SK-N-SH treated with all-trans-retinoic acid at 6 μM for 48 hours (cell line): ENCODE data around the gene ZBTB49.

Experiments used
- CREB5 ChIP-seq: fragments of 250-450 bp; sonication (Bioruptor Pico); IDR thresholded peaks from 2 replicates; pipeline ENCODE4 v1.5.1; 2020; ENCODE audit warnings: low read depth, mild to moderate bottlenecking, moderate library complexity
- ESRRG ChIP-seq: fragments of 250-450 bp; sonication (Bioruptor Pico); IDR thresholded peaks from 2 replicates; pipeline ENCODE4 v1.6.1; 2021; ENCODE audit warnings: mild to moderate bottlenecking
- GLIS3 ChIP-seq: fragments of 250-450 bp; sonication (Bioruptor Pico); IDR thresholded peaks from 2 replicates; pipeline ENCODE4 v1.5.0; 2020; ENCODE audit warnings: mild to moderate bottlenecking, moderate library complexity
- ZC3H10 ChIP-seq: fragments of 250-450 bp; sonication (Bioruptor Pico); IDR thresholded peaks from 2 replicates; pipeline ENCODE4 v1.5.1; 2021; ENCODE audit warnings: mild to moderate bottlenecking, moderate library complexity
- ZNF70 ChIP-seq: fragments of 450-650 bp; formaldehyde crosslinking; IDR thresholded peaks from 2 replicates; pipeline ENCODE4 v1.5.0; 2020; ENCODE audit warnings: mild to moderate bottlenecking, moderate library complexity
- ZNF8 ChIP-seq: fragments of 450-650 bp; formaldehyde crosslinking; IDR thresholded peaks from 2 replicates; pipeline ENCODE4 v1.5.0; 2020; ENCODE audit warnings: mild to moderate bottlenecking, moderate library complexity

- TF ChIP-seq ZNF8 (CRISPR knock-in tag) = no peak
- no peak for TF ChIP-seq ZC3H10 (CRISPR knock-in tag)
- no peak for TF ChIP-seq ESRRG (CRISPR knock-in tag)
- TF ChIP-seq GLIS3 (CRISPR knock-in tag) = no peak
- no peak for TF ChIP-seq CREB5
- no peak for TF ChIP-seq ZNF70
Measured at GRCh38 chr4:4330794-4331193, 40.7 kb downstream of the ZBTB49 start.
